Measurements from ENCODE around the gene TMEM255B.

DNA sequence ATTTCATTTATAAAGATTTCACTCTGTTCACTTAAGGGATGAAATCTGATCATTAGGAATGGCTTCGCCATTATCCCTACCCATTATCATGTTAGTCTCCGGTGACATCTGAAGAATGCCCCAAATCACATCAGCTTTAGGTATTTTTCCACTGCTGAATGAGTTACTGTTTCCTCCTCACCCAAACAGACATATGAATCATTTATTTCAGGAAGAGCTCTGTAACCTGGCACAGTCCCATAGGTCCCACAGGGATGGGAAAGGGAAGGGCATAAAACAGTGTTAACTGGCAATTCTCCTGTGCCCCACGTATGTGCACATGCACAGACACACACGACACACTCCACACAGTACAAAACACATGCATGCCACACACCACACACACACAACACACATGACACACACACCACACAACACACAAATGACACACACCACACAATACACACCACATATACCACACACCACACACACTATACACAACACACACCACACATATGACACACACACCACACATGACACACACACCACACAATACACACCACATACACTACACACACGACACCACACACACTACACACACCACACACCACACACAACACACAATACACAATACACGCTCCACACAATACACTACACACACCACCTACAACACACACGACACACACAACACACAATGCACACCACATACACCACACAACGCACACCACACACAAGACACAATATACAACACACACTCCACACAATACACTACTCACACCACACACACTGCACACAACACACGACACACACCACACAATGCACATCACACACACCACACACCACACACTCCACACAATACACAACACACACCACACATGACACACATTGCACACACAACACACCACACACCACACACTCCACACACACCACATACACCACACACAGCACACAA, 15.4 kb downstream of the TMEM255B start:
- TF ChIP-seq, protein P1, sequence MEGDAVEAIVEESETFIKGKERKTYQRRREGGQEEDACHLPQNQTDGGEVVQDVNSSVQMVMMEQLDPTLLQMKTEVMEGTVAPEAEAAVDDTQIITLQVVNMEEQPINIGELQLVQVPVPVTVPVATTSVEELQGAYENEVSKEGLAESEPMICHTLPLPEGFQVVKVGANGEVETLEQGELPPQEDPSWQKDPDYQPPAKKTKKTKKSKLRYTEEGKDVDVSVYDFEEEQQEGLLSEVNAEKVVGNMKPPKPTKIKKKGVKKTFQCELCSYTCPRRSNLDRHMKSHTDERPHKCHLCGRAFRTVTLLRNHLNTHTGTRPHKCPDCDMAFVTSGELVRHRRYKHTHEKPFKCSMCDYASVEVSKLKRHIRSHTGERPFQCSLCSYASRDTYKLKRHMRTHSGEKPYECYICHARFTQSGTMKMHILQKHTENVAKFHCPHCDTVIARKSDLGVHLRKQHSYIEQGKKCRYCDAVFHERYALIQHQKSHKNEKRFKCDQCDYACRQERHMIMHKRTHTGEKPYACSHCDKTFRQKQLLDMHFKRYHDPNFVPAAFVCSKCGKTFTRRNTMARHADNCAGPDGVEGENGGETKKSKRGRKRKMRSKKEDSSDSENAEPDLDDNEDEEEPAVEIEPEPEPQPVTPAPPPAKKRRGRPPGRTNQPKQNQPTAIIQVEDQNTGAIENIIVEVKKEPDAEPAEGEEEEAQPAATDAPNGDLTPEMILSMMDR (IDR thresholded peaks at IDR 0.05), result no peak
- peak in 1 of 2 donors; percentile 26 for TF ChIP-seq POLR2AphosphoS5 (IDR thresholded peaks at IDR 0.05)

Data from upper lobe of left lung (tissue), 4 donors.